A549 (cell line): ENCODE measurements around the gene GATA3. TPM values are rescaled to one million over a fixed set of nuclear protein-coding genes. Genes with fewer than 3 reads are reported as not detected.

ENCODE experiments used
- ATAC-seq, 2 experiments: fragments of 200-7000 bp in 1 of 2; fragments of >200 bp in 1 of 2; cut with Nextera tagmentation in 1 of 2; cut with Tn5 transposase in 1 of 2; 3 replicates each; pipeline versions ENCODE4 v1.8.0 to v1.9.1; 2018 to 2020; ENCODE audit warnings: mild to moderate bottlenecking in 1 of 2, moderate library complexity in 1 of 2
- CTCF ChIA-PET: fragments of 300-600 bp; sonication (Branson Sonifier 250); formaldehyde crosslinking; extraction: SDS; loops from one replicate; lab custom pipeline; 2021; ENCODE audit warnings: antibody characterized with exemption, inconsistent platforms; lab: Yijun Ruan, JAX
- POLR2A ChIA-PET: fragments of 350-600 bp; formaldehyde crosslinking; extraction: SDS; loops from one replicate; lab custom pipeline; 2021; ENCODE audit warnings: antibody characterized with exemption, inconsistent platforms; lab: Yijun Ruan, JAX
- DNase-seq, 2 experiments: peaks; one replicate each; pipeline versions ENCODE4 v3.0.0 to v3.0.0-alpha.2; 2011 to 2016; ENCODE audit warnings: low read depth in 1 of 2, low spot score in 1 of 2
- FAIRE-seq: peaks from 2 replicates; lab custom pipeline; 2011; peaks lifted over from hg19 to GRCh38; lab: Jason Lieb, UNC
- H3K27ac ChIP-seq, 2 experiments: fragments of >200 bp; sonication (Bioruptor Twin); formaldehyde crosslinking; 3 replicates each; pipeline ENCODE4 v1.5.1; 2016 to 2017
- H3K4me1 ChIP-seq: fragments of >200 bp; sonication (Bioruptor Twin); formaldehyde crosslinking; 3 replicates; pipeline ENCODE4 v1.6.1; 2016
- H3K4me2 ChIP-seq: fragments of >200 bp; sonication (Bioruptor Twin); formaldehyde crosslinking; 3 replicates; pipeline ENCODE4 v1.6.1; 2016
- H3K4me3 ChIP-seq: fragments of >200 bp; sonication (Bioruptor Twin); formaldehyde crosslinking; 3 replicates; pipeline ENCODE4 v1.5.1; 2016
- H3K9me3 ChIP-seq: fragments of >200 bp; sonication (Bioruptor Twin); formaldehyde crosslinking; 3 replicates; pipeline ENCODE4 v1.6.1; 2016
- CTCF ChIP-seq: fragments of >200 bp; sonication (Bioruptor Twin); formaldehyde crosslinking; IDR thresholded peaks from 3 replicates; pipeline ENCODE4 v1.5.1; 2016
- E2F6 ChIP-seq: IDR thresholded peaks from 2 replicates; pipeline ENCODE4 v1.6.1; 2012; ENCODE audit warnings: low read depth, borderline replicate concordance
- EHF ChIP-seq: fragments of 250-450 bp; sonication (Bioruptor Pico); IDR thresholded peaks from 2 replicates; pipeline ENCODE4 v1.5.0; 2020; ENCODE audit warnings: mild to moderate bottlenecking
- FOXS1 ChIP-seq: fragments of 250-450 bp; sonication (Bioruptor Pico); IDR thresholded peaks from 2 replicates; pipeline ENCODE4 v1.5.0; 2020; ENCODE audit warnings: mild to moderate bottlenecking, moderate library complexity
- HES2 ChIP-seq: fragments of >200 bp; sonication (Bioruptor Twin); formaldehyde crosslinking; IDR thresholded peaks from 2 replicates; pipeline ENCODE4 v1.6.1; 2016
- HEYL ChIP-seq: fragments of 250-450 bp; sonication (Bioruptor Pico); IDR thresholded peaks from 2 replicates; pipeline ENCODE4 v1.8.0; 2021; ENCODE audit warnings: mild to moderate bottlenecking, moderate library complexity
- HOXA7 ChIP-seq: fragments of 250-450 bp; sonication (Bioruptor Pico); IDR thresholded peaks from 2 replicates; pipeline ENCODE4 v1.5.0; 2020; ENCODE audit warnings: mild to moderate bottlenecking, moderate library complexity
- JUN ChIP-seq, 2 experiments: fragments of >200 bp; sonication (Bioruptor Twin); formaldehyde crosslinking; IDR thresholded peaks; 2 replicates in 1 of 2; 3 replicates in 1 of 2; pipeline ENCODE4 v1.6.1; 2016 to 2017
- MAZ ChIP-seq: fragments of 150-350 bp; IDR thresholded peaks from 2 replicates; pipeline ENCODE4 v1.6.1; 2014; ENCODE audit warnings: antibody characterized with exemption, low read depth, low read length, borderline replicate concordance
- MYC ChIP-seq: IDR thresholded peaks from 2 replicates; pipeline ENCODE4 v1.6.1; 2012; ENCODE audit warnings: mild to moderate bottlenecking, inconsistent platforms, low read length, improper control_type of control experiment, borderline replicate concordance
- NR3C1 ChIP-seq: fragments of >200 bp; sonication (Bioruptor Twin); formaldehyde crosslinking; IDR thresholded peaks from 3 replicates; pipeline ENCODE4 v1.6.1; 2017
- RAD21 ChIP-seq, 2 experiments: fragments of >200 bp in 1 of 2; sonication (Bioruptor Twin) in 1 of 2; formaldehyde crosslinking in 1 of 2; IDR thresholded peaks in 1 of 2; conservative IDR thresholded peaks in 1 of 2; 2 replicates in 1 of 2; 3 replicates in 1 of 2; pipeline ENCODE4 v1.6.1; 2012 to 2018; ENCODE audit warnings: inconsistent platforms in 1 of 2
- RARB ChIP-seq: fragments of 250-450 bp; sonication (Bioruptor Pico); IDR thresholded peaks from 2 replicates; pipeline ENCODE4 v1.8.0; 2021; ENCODE audit warnings: mild to moderate bottlenecking, moderate library complexity
- RCOR1 ChIP-seq: fragments of 150-350 bp; IDR thresholded peaks from 2 replicates; pipeline ENCODE4 v1.6.1; 2014; ENCODE audit warnings: antibody characterized with exemption, low read length, low read depth
- REST ChIP-seq: fragments of 200-600 bp; sonication (generic); IDR thresholded peaks from 2 replicates; pipeline ENCODE4 v1.6.1; 2016; ENCODE audit warnings: antibody characterized with exemption, mild to moderate bottlenecking, moderate library complexity
- RNF2 ChIP-seq: fragments of 200-600 bp; sonication (generic); IDR thresholded peaks from 2 replicates; pipeline ENCODE4 v1.6.1; 2016; ENCODE audit warnings: low read depth, mild to moderate bottlenecking, antibody characterized with exemption, moderate library complexity, borderline replicate concordance
- TFCP2L1 ChIP-seq: fragments of 250-450 bp; sonication (Bioruptor Pico); IDR thresholded peaks from 2 replicates; pipeline ENCODE4 v1.5.0; 2021; ENCODE audit warnings: mild to moderate bottlenecking
- USF2 ChIP-seq: fragments of 450-650 bp; IDR thresholded peaks from 2 replicates; pipeline ENCODE4 v1.6.1; 2014; ENCODE audit warnings: antibody characterized with exemption
- ZFP36 ChIP-seq: fragments of 450-650 bp; IDR thresholded peaks from 2 replicates; pipeline ENCODE4 v1.6.1; 2014; ENCODE audit warnings: borderline replicate concordance; ENCODE audit not compliant: partially characterized antibody
- ZSCAN20 ChIP-seq: fragments of 250-450 bp; sonication (Bioruptor Pico); IDR thresholded peaks from 2 replicates; pipeline ENCODE4 v1.8.0; 2022; ENCODE audit warnings: mild to moderate bottlenecking, moderate library complexity
- WGBS: methylation state at CpG from one replicate; pipeline ENCODE4 v1.1.6; 2017; ENCODE audit errors: missing lambda C conversion rate; 5-methylcytosine and 5-hydroxymethylcytosine counted together
- polyA plus RNA-seq, 4 experiments: library from polyadenylated mRNA; depleted of rRNA in 3 of 4; stranded (reverse); fragments of >200 nt; fragmentation: RNase III in 1 of 4; extraction: RNeasy Plus Mini Kit Qiagen cat#74134 plus additional on column Dnase treatment in 1 of 4; gene quantifications; 2 replicates in 3 of 4; 3 replicates in 1 of 4; pipeline ENCODE4 v1.2.3, GENCODE V29; 2011 to 2017

The GATA3 gene
- polyA plus RNA-seq, 2 of the 4 experiments (the other 2 are of a cell fraction): 1.3 to 3.5 TPM

- TF ChIP-seq RNF2 (no peak), ZSCAN20 (no peak), REST (no peak), TFCP2L1 (CRISPR knock-in tag) (no peak), RAD21 (conservative IDR thresholded peaks at IDR 0.05 in 1 of 2, IDR thresholded peaks at IDR 0.05 in 1 of 2) (no peak), CTCF (no peak), HES2 (no peak)
Observed at GRCh38 chr10:8102708-8103401, 48.4 kb downstream of the GATA3 start (continued).

- no peak for FAIRE-seq
- ChIA-PET POLR2A (no interaction called here), CTCF (no interaction called here)
- TF ChIP-seq RCOR1 (no peak), RAD21 (conservative IDR thresholded peaks at IDR 0.05 in 1 of 2, IDR thresholded peaks at IDR 0.05 in 1 of 2) (no peak), USF2 (no peak), FOXS1 (no peak), E2F6 (no peak), MYC (no peak), MAZ (no peak), HEYL (CRISPR knock-in tag) (no peak), JUN (IDR thresholded peaks at IDR 0.05) (no peak), RARB (CRISPR knock-in tag) (no peak), NR3C1 (no peak), HOXA7 (CRISPR knock-in tag) (no peak), ZFP36 (no peak), EHF (CRISPR knock-in tag) (no peak)
- Histone ChIP-seq H3K4me2 (no peak overlapping the region), H3K9me3 (no peaks in the 10 kb centered on the region), H3K4me3 (no peak overlapping the region), H3K4me1 (no peaks in the 10 kb centered on the region), H3K27ac (no peak overlapping the region)
- WGBS: 87% methylated on average over 8 of the region's 8 CpGs
- ATAC-seq: no peak; a peak in 1 of 6 replicates
- no peak for DNase-seq
Observed at GRCh38 chr10:8103543-8103942, 49.1 kb downstream of the GATA3 start.
